DMS153 treated with DMSO at 0.1 percent for 48 hours (cell line): ENCODE data around the gene CD276.
"Not testable (repeated sequence)": the region's sequence is repeated elsewhere in the genome, so short reads cannot be mapped to it uniquely, and the experiment has no call there.

Experiments used
- DNase-seq: peaks from one replicate; lab custom pipeline; 2025; ENCODE audit not compliant: unreplicated experiment; lab: John Stamatoyannopoulos, UW

The CD276 gene

GRCh38 chr15:73709686-73710085 is 25.5 kb downstream of the CD276 start:
- no peak for DNase-seq

DNA sequence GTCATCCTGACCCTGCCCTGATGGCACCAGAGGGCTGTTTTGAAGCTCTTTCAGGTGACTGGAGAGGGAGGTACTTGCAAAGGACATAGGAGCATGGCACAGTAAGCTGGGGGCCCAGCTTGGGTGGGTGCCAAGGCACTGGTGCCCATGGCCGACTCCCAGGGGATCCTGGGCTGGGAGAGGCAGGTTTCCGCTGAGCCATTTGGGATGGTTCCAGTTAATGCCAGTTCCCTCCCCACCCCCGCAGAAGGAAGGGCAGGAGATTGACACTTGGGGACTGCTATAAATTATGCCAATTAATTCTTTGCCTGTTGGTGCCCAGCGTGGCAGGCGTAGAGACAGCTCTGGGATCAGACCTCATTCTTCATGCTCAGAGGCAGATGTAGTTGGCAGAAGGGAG is 26.1 kb downstream of the CD276 start:
- no peak for DNase-seq

DNA sequence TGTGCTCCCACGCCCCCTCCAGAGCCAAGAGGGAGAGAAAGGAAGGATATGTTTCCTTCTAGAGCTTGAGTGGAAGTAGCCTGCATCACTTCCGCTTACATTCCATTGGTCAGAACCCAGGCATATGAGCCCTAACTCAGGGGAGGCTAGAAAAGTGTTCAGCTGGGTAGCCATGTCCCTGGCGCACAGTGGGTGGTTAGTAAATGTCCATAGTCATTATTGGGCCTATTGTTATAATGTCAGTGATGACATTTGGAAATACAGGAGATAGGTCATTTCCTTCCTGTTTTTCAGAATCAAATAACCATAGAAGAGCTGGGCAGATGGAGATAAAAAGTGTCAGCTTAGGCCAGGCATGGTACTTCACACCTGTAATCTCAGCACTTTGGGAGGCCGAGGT is 27.3 kb downstream of the CD276 start:
- no peak for DNase-seq

GRCh38 chr15:73712107-73712506 is 27.9 kb downstream of the CD276 start:
- DNase-seq = no peak

- no peak for DNase-seq
These were observed 30.6 kb downstream of the CD276 start for GRCh38 chr15:73714695-73715301.

DNA sequence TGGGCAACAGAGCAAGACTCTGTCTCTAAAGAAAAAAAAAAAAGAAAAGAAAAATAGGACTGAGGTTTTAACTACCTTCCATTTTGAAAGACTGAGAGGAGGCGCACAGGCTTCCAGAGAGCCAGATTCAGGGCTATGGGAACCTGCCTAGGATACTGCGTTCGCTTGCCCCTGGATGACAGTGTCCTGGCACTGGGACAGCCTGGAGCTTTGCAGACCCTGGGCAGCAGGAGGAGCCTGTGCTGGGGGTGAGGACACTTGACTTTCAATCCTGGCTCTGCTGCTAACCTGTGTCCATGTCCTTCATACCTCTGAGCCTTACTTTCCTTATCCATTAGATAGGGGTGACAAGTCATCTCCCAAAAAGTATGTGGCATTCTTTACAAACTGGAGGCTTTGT is 31.2 kb downstream of the CD276 start:
- no peak for DNase-seq

DNA sequence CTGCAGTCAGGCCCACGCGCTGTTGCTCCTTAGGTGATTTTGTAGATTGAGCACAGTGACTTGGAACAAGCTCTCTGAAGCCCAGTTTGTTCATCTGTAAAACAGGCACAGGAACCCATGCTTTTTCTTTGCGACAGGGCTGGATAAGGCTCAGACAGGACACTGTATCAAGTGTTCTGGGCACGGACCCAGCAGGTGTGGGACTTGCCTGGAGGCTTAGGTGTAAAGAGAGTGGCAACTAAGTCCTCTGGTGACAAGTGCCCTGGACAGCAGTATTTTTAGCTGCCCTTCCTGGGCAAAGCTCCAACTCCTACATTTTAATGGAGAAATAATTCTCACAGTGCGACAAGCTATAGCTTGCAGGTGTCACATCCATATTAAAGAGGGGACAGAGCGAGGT is 32.2 kb downstream of the CD276 start:
- DNase-seq = no peak

- DNase-seq = no peak
These were observed 33.0 kb downstream of the CD276 start for GRCh38 chr15:73717206-73717605.

- no peak for DNase-seq
These were observed 33.6 kb downstream of the CD276 start for GRCh38 chr15:73717802-73718201.

DNA sequence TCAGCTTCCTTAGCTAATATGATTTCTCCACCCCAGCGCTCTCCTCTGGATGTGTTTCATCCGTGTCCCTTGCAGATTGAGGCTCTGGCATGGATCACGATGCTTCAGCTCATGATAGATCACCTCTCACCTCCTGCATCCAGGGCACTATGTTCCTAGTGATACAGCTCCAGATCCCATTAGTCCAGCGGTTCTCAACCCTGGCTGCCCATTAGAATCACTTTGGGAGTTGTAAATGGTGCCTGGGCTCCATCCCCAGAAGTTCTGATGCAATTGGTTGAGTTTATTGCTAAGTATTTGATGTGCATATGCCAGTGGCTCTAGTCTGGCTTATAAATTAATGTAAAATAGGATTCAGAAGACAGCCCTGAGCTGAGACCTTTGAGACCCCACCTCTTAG is 34.5 kb downstream of the CD276 start:
- DNase-seq = no peak

- DNase-seq = no peak
These were observed 38.2 kb downstream of the CD276 start for GRCh38 chr15:73722425-73722824.

- no peak for DNase-seq
These were observed 39.0 kb downstream of the CD276 start for GRCh38 chr15:73723191-73723590.

- no peak for DNase-seq
These were observed 40.0 kb downstream of the CD276 start for GRCh38 chr15:73724212-73724611.

DNA sequence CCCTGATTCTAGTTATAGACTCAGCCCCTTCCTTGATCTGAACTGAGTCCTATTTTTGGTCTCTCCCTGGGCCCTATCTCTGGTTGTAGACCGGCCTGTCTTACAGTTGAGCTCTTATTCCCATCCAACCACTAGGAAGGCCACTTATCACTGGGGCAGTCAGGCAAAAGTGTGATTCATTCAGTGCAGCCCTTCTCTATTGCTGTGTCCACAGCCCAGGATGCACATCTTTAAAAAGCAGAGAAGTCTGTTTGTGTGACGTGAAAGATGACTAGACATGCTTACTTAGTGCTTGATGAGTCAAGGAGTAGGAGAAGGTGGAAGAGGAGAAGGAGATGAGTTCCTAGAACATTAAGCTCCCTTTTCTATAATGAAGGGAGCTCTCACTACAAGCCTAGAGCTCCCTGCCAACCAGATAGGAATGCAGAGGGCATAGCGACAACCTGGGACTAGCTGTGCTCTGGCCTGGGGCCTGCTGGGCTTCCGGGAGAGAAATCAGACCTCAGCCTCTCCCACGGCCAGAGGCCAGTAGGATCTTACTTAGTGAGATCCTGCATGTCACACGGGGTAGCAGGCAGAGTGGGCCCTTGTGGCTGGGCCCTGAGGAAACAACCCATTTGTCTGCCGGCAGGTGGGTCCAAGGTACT is 43.3 kb downstream of the CD276 start:
- DNase-seq = no peak

- not testable (repeated sequence) for DNase-seq
These were observed 47.9 kb downstream of the CD276 start for GRCh38 chr15:73732051-73732450.

DNA sequence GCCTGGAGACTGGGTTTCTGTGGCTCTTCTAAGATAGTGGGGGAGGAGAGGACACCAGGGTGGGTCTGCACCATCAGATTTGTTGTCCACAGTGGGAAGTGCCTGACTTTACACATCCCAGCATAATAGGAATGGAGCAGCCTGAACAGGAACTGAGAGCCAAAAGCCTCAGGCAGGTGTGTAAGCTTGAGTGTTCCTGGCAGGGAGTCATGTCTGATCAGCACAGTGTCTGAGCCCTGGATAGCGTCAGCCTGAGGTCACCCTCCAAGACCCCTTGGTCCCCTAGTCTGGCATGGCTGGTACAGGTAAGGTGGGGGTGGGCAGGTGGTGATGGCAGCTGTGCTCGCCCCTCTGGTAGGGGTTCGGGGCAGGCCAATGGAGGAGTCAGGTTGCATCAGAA is 48.7 kb downstream of the CD276 start:
- DNase-seq = no peak

GRCh38 chr15:73737535-73737934 is 53.4 kb downstream of the CD276 start:
- no peak for DNase-seq

DNA sequence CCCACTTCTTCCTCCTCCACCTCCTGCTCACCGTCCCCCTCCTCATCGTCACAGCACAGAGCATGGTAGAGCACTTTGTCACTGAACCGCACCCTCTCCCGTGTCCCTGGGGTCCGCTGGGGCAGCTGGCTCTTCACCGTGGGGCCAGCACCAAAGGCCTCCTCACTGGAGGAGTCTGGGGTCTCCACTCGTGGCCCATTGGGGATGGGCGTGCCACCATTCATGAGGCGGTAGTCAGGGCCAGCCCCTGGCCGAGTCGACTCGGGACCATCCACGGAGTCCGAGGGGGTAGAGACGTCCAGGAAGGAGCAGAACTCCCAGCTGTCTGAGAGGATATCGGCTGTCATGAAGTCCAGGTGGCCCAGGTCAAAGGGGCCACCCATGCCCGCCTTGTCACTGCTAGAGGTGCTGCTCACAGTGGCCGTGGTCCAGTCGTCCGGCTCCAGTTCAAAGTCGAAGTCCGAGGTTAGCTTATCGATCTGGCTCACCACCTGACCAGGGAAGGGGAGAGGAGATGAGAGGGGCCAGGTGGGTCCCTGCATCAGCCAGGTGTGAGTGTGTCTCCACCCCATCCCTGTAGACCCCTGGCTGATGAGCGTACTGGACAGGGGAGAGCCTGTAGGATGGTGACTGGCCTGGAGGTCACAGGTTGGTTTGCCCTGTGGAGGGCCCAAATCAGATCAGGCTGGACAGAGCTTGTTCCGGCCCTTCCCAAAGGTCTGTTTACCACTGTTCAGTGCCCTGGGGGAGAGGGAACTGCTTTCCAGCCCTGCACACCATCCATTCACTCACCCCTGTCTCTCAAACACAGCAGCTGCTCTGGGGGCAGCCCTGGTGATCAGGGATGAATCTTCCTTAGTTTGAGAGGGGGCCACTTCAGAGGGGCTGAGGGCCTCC is 56.2 kb downstream of the CD276 start:
- no peak for DNase-seq

- DNase-seq = no peak
These were observed 57.2 kb downstream of the CD276 start for GRCh38 chr15:73741321-73741836.

- DNase-seq = no peak
These were observed 60.1 kb downstream of the CD276 start for GRCh38 chr15:73744293-73744692.

DNA sequence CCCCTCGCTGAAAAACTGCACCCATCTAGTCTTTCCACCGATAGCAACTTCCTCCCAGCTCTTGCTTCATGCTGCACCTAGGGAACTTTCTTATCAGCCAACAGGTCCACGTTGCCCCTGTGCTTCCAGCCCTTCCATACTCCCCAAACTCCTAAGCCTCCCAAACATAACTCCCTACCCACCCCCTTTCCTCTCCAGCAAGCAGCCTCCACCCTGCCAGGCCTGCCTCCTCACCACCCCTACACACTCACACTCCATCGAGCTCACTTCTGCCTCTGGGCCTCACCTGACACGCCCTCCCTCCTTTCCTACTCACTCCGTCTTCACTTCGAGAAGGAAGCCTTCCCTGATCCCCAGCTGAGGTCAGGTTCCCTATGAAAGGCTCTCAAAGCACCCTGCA is 60.9 kb downstream of the CD276 start:
- DNase-seq = no peak

DNA sequence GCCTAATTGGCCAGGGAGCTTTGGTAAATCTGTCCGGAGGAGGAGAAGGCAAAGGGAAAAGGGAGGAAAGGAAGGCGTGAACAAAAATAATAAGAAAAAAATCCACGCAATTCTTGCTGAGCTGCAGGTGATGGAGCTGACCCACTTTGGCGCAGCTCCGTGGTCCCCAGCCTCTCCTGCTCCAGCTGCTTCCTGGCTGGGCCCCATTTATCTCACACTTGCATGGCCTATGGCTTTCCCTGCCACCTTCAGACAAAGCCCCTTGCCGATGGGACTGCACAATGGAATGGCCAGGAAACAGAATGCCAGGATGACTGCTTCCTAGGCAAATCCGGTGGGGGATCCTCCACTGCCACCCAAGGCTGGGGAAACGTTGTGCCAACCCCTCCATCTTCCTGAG is 62.1 kb downstream of the CD276 start:
- no peak for DNase-seq
